Endothelial cell of umbilical vein (primary cell): ENCODE results near the gene DEPDC1B. TPM values are rescaled to one million over a fixed set of nuclear protein-coding genes. Genes with fewer than 3 reads are reported as not detected.

Source experiments
- BruUV-seq: library from RNA; stranded (reverse); fragments of 400-500 nt; replicated peaks from 2 replicates; lab custom pipeline; 2021; lab: Mats Ljungman, UMichigan
- CTCF ChIA-PET: fragments of 300-600, 350-600 bp; sonication (Branson Sonifier 250); formaldehyde crosslinking; loops from one replicate; lab custom pipeline; 2021; ENCODE audit warnings: antibody characterized with exemption, inconsistent platforms; lab: Charles Lee
- POLR2A ChIA-PET: fragments of 300-600, 350-600 bp; sonication (Branson Sonifier 250); formaldehyde crosslinking; loops from one replicate; lab custom pipeline; 2021; ENCODE audit warnings: antibody characterized with exemption, inconsistent platforms; lab: Charles Lee
- DNase-seq: peaks from one replicate; pipeline ENCODE4 v3.0.0-alpha.2; 2011; ENCODE audit warnings: low read depth, low spot score
- FAIRE-seq: peaks from 2 replicates; lab custom pipeline; 2011; peaks lifted over from hg19 to GRCh38; lab: Jason Lieb, UNC
- H2AFZ ChIP-seq: 2 replicates; pipeline ENCODE4 v1.6.0; 2012; ENCODE audit warnings: low read depth, low read length, control low read depth, inconsistent platforms
- H3K27ac ChIP-seq: 2 replicates; pipeline ENCODE4 v1.5.1; 2011; ENCODE audit warnings: low read depth, mild to moderate bottlenecking, control low read depth, low read length, moderate library complexity; ENCODE audit not compliant: insufficient read depth
- H3K27me3 ChIP-seq, 2 experiments: 2 replicates each; pipeline versions ENCODE4 v1.6.0 to v1.6.1; 2011; ENCODE audit warnings: low read length in 2 of 2, mixed read lengths in 1 of 2; ENCODE audit not compliant: control insufficient read depth in 2 of 2, insufficient read depth in 2 of 2
- H3K36me3 ChIP-seq, 2 experiments: 2 replicates in 1 of 2; 3 replicates in 1 of 2; pipeline ENCODE4 v1.5.1; 2011; ENCODE audit warnings: low read length in 2 of 2, mild to moderate bottlenecking in 1 of 2, moderate library complexity in 1 of 2; ENCODE audit not compliant: control insufficient read depth in 2 of 2, insufficient read depth in 2 of 2; ENCODE audit errors: extremely low read depth in 1 of 2
- H3K4me1 ChIP-seq: 3 replicates; pipeline ENCODE4 v1.5.1; 2011; ENCODE audit warnings: mild to moderate bottlenecking, low read length; ENCODE audit not compliant: control insufficient read depth, insufficient read depth; ENCODE audit errors: extremely low read depth
- H3K4me2 ChIP-seq: 2 replicates; pipeline ENCODE4 v1.6.1; 2011; ENCODE audit warnings: low read length, control low read depth, mixed read lengths; ENCODE audit not compliant: insufficient read depth
- H3K4me3 ChIP-seq, 3 experiments: fragments of 200-600 bp in 1 of 3; sonication (generic), shearing (Covaris generic) in 1 of 3; replicated peaks in 1 of 3; 2 replicates each; pipeline ENCODE4 v1.5.1; 2011 to 2016; ENCODE audit warnings: control low read depth in 3 of 3, low read length in 3 of 3, mild to moderate bottlenecking in 2 of 3, inconsistent platforms in 1 of 3, low read depth in 1 of 3, moderate library complexity in 1 of 3; ENCODE audit not compliant: insufficient read depth in 1 of 3
- H3K79me2 ChIP-seq: 2 replicates; pipeline ENCODE4 v1.6.0; 2012; ENCODE audit warnings: low read length, inconsistent platforms; ENCODE audit not compliant: control insufficient read depth, insufficient read depth
- H3K9ac ChIP-seq: replicated peaks from 2 replicates; pipeline ENCODE3; 2011; ENCODE audit warnings: low read length, control low read depth; ENCODE audit not compliant: insufficient read depth; ENCODE audit errors: extremely low read depth
- H3K9me1 ChIP-seq: replicated peaks from 3 replicates; pipeline ENCODE4 v1.6.0; 2011; ENCODE audit warnings: mild to moderate bottlenecking, low read length; ENCODE audit not compliant: control insufficient read depth, insufficient read depth; ENCODE audit errors: extremely low read depth
- H3K9me3 ChIP-seq: replicated peaks from 2 replicates; pipeline ENCODE4 v1.5.1; 2012; ENCODE audit warnings: low read length, inconsistent platforms; ENCODE audit not compliant: control insufficient read depth, insufficient read depth
- H4K20me1 ChIP-seq: replicated peaks from 2 replicates; pipeline ENCODE3; 2011; ENCODE audit warnings: mild to moderate bottlenecking, low read length; ENCODE audit not compliant: control insufficient read depth, insufficient read depth; ENCODE audit errors: extremely low read depth
- FOS ChIP-seq: IDR thresholded peaks from 2 replicates; pipeline ENCODE4 v1.6.1; 2011; ENCODE audit warnings: mild to moderate bottlenecking, low read length, moderate library complexity, borderline replicate concordance; ENCODE audit not compliant: insufficient read depth
- GATA2 ChIP-seq: IDR thresholded peaks from 2 replicates; pipeline ENCODE4 v1.7.0; 2011; ENCODE audit warnings: low read depth, mild to moderate bottlenecking, moderate library complexity, mixed read lengths, low read length; ENCODE audit not compliant: insufficient read length, insufficient read depth
- POLR2AphosphoS5 ChIP-seq: IDR thresholded peaks from 2 replicates; pipeline ENCODE4 v1.6.1; 2012; ENCODE audit warnings: low read depth, mild to moderate bottlenecking, control low read depth, low read length, moderate library complexity; ENCODE audit not compliant: insufficient read depth
- dilution Hi-C: fragments of 300-500 bp; cut with MboI; formaldehyde crosslinking; loops from one replicate; pipeline ENCODE4 v1.15.0; 2019; ENCODE audit warnings: low sequenced_read_pairs; ENCODE audit not compliant: extremely low pct_ligation_motif_present
- intact Hi-C: fragments of 100-400 bp; cut with micrococcal nuclease; formaldehyde crosslinking; loops from one replicate; pipeline ENCODE4 v1.10.0; 2022
- polyA plus RNA-seq, 4 experiments: library from polyadenylated mRNA; depleted of rRNA in 3 of 4; stranded (reverse) in 3 of 4; unstranded in 1 of 4; fragments of >200 nt; gene quantifications; 2 replicates each; pipeline versions ENCODE4 v1.2.1 to v1.2.3, GENCODE V29; 2011 to 2012; ENCODE audit warnings: missing spikeins in 1 of 4
- total RNA-seq: library from RNA; stranded (reverse); gene quantifications from 2 replicates; pipeline ENCODE4 v1.2.3, GENCODE V29; 2021
- TF ChIP-seq, protein P1 (sequence below), 2 donors: IDR thresholded peaks; 1 replicate in 1 of 2; 2 replicates in 1 of 2; pipeline ENCODE4 v1.5.1; 2011; ENCODE audit warnings: low read length in 2 of 2, mild to moderate bottlenecking in 2 of 2, moderate library complexity in 2 of 2, control low read depth in 1 of 2, inconsistent platforms in 1 of 2, low read depth in 1 of 2; ENCODE audit not compliant: insufficient read depth in 1 of 2; ENCODE audit errors: extremely low read depth in 1 of 2
- TF ChIP-seq, protein P2 (sequence below): IDR thresholded peaks from 2 replicates; pipeline ENCODE4 v1.6.1; 2011; ENCODE audit not compliant: insufficient read depth, insufficient read length

The DEPDC1B gene
- total and polyA plus RNA-seq, 2 donors (not counting 3 experiments of a cell fraction or from before 2014, with no cell fraction given) = 6.7 to 18.7 TPM

DNA sequence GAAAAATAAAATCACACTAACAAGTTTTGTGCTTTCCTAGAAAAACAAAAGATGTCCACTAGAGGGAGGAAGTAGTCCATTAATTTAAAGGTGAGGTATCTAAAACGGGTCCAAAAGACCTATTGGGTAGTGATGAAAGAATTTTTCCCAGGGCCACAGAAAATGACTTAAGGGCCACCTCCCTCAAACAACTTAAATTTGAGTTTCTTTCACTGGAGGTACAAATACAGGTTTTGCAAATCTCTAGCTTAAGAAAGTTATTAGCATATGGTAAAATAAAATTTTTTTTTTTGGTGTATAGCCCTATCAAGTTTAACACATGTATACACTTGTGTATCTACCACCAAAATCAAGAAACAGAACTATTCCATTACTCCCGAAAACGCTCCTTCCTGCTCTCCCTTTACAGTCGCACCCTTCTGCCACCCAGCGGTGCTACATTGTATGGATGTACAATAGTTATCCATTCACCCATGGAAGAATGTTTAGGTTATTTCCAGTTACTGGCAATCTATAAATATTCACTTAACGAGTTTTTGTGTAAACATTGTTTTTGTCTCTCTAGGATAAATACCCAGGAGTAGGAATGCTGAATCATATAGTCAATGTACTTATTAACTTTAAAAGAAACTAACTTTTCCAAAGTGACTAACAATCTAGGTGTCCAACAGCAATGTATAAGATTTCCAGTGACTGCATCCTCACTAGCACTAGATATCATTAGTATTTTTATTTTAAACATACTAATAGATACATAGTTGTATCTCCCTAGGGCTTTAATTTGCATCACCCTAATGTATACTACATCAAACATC is 21.9 kb downstream of the DEPDC1B start:
- dilution Hi-C loops (no loop called here), intact Hi-C loops (loop anchor here (1.0 to 5.0 kb wide), 5 partner anchors 21 to 377 kb away; partner anchors contain the start of genes ERCC8 and NDUFAF2)
- Histone ChIP-seq H3K4me1 (no peaks in the 10 kb centered on the region), H3K4me2 (peak overlapping the region; percentile 46), H3K79me2 (peaks cover 62% of the 10 kb centered on the region), H3K36me3 (no peaks in the 10 kb centered on the region), H3K9me1 (no peaks in the 10 kb centered on the region), H3K4me3 (no peak overlapping the region), H3K27me3 (no peaks in the 10 kb centered on the region), H3K9ac (no peak overlapping the region), H4K20me1 (no peaks in the 10 kb centered on the region), H3K9me3 (no peaks in the 10 kb centered on the region), H3K27ac (no peak overlapping the region), H2AFZ (peak overlapping the region; percentile 82)
- ChIA-PET POLR2A (no interaction called here), CTCF (interaction anchor here (0.7 to 3.0 kb wide), 13 partner anchors 8 to 1466 kb away, joined by 3 to 59 read pairs (median 6); partner anchors contain the start of genes DEPDC1B and ELOVL7)
- DNase-seq (peak; percentile 70), FAIRE-seq (peak; percentile 42)
- BruUV-seq = no TSS peak
- TF ChIP-seq POLR2AphosphoS5 = no peak
- TF ChIP-seq GATA2 = no peak
- no peak for TF ChIP-seq FOS
- TF ChIP-seq, protein P1, sequence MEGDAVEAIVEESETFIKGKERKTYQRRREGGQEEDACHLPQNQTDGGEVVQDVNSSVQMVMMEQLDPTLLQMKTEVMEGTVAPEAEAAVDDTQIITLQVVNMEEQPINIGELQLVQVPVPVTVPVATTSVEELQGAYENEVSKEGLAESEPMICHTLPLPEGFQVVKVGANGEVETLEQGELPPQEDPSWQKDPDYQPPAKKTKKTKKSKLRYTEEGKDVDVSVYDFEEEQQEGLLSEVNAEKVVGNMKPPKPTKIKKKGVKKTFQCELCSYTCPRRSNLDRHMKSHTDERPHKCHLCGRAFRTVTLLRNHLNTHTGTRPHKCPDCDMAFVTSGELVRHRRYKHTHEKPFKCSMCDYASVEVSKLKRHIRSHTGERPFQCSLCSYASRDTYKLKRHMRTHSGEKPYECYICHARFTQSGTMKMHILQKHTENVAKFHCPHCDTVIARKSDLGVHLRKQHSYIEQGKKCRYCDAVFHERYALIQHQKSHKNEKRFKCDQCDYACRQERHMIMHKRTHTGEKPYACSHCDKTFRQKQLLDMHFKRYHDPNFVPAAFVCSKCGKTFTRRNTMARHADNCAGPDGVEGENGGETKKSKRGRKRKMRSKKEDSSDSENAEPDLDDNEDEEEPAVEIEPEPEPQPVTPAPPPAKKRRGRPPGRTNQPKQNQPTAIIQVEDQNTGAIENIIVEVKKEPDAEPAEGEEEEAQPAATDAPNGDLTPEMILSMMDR (IDR thresholded peaks at IDR 0.05; ENCODE audit: extremely low read depth in 1 of 2, insufficient read depth in 1 of 2, low read depth in 1 of 2, low read length in 2 of 2) = peak; percentile 22
- TF ChIP-seq, protein P2, sequence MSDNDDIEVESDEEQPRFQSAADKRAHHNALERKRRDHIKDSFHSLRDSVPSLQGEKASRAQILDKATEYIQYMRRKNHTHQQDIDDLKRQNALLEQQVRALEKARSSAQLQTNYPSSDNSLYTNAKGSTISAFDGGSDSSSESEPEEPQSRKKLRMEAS = no peak
